Measurements from ENCODE around the gene CTDSP2.

CTDSP2 gene

DNA sequence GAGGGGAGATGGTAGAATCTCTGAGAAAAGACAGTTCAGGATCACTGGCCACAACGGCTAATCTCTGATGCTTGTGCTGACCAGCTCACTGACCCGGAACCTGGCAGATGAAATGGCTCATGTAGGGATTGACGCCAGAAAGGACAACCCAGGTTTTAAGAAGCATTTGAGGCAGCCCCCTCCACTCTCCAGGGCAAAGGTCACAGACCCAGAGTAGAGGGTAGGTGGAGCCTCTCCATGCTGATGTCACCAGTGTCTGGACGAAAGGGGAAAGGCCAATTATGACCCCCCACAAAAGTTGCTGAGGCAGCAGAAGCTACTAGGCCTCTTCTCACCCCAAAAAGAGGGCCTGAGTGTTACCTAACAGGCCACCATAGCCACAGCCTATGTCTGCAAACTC, 75.8 kb downstream of the CTDSP2 start:
- FAIRE-seq (no peak), DNase-seq (ENCODE audit: insufficient read length) (no peak)
- TF ChIP-seq POLR2AphosphoS5 (IDR thresholded peaks at IDR 0.05; ENCODE audit: low read depth, low read length), result no peak
- TF ChIP-seq POLR2A (IDR thresholded peaks at IDR 0.05; ENCODE audit: low read depth, low read length), result no peak
- TF ChIP-seq TAF1 (IDR thresholded peaks at IDR 0.05; ENCODE audit: borderline replicate concordance, low read depth, low read length), result no peak
